HG02759 (cell line): ENCODE data around the gene PDE6G.
"Not testable (repeated sequence)": the region's sequence is repeated elsewhere in the genome, so short reads cannot be mapped to it uniquely, and the experiment has no call there.

Experiments
- ATAC-seq: cut with Tn5 transposase; IDR thresholded peaks from one replicate; pipeline ENCODE4 v1.9.1; 2021; ENCODE audit warnings: mild to moderate bottlenecking, moderate library complexity; ENCODE audit not compliant: unreplicated experiment

The PDE6G gene

DNA sequence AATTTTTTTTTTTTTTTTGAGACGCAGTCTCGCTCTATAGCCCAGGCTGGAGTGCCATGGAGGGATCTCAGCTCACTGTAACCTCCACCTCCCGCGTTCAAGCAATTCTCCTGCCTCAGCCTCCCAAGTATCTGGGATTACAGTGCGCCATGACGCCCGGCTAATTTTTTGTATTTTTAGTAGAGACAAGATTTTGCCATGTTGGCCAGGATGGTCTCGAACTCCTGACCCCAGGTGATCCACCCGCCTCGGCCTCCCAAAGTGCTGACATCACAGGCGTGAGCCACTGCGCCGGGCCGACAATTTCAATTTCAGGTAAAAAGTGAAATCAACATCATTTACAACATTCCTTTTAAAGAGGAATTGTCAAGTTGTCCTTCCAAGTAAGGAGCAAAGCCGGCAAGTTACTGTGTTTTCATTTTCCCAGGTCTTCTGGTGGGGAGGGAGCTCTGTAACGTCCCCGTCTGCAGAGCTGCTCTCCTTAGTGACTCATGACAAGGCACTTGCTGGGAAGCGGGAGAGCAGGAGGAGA lies 20.3 kb downstream of the PDE6G start:
- ATAC-seq, result no peak

DNA sequence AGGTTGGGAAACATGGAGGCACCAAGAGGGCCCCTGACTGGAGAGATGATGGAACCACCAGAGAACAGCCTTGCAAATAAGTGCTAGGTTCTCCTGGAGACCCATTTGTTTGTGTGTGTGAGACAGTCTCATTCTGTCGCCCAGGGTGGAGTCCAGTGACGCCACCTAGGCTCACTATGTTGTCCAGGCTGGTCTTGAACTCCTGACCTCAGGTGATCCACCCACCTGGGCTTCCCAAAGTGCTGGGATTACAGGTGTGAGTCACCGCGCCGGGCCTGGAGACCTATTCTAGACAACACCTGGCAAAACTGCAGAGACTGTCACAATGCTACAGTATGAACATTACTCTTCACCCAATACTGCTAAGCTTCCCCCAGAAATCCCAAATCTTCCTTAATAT lies 20.9 kb downstream of the PDE6G start:
- ATAC-seq, result no peak

DNA sequence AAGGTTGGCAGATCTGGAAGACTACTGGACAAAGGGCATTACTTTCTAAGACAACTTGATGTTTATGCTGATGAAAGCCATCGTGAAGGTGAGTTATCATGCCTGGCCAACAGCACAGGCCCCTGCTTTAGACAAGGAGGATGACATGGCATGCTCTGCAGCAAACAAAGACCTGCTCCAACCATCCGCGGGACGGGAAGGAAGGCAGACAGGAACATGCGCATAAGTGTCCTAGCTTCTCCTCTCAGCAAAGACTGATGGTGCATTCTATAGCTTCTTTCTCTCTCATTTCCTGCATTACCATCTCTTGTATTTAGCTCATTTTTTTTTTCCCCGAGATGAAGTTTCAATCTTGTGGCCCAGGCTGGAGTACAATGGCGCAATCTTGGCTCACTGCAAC lies 24.9 kb downstream of the PDE6G start:
- no peak for ATAC-seq

DNA sequence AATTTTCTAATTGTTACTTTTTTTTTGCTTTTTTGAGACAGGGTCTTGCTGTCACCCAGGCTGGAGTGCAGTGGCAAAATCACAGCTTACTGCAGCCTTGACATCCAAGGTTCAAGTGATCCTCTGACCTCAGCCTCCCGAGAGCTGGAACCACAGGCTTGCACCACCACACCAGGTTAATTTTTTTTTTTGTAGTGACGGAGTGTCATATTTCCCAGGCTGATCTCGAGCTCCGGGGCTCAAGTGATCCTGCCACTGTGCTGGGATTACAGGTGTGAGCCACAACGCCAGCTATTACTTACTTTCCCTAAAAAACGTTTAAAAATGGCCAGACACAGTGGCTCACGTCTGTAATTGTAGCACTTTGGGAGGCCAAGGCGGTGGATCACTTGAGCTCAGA lies 26.1 kb downstream of the PDE6G start:
- no peak for ATAC-seq

DNA sequence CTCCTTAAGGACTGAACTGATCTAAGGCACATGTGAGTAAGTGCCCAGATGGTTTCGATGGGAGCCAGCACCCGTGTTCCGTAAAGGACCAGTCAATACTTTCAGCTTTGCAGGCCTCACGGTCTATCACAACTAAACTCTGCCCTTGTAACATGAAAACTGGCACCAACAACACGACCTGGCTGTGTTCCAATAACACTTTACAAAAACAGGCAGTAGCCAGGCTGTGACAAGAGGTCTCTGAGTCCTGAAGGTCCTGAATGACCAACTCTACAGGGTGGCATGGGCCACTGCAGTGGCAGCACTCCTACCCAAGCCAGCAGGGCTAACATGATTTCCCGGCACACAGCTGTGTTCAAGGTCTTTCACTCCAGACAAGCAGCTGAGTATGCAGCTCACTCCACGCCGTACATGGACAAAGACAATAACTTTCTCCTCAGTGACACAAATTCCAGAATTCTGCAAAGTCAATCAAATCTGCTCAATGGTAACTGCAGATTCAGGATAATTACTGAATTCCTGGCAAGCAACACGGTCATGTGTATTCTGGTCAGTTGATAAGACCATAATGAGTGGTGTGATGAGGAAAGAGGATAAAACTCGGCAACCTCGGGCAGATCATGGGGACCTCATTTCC lies 34.7 kb downstream of the PDE6G start:
- no peak for ATAC-seq

DNA sequence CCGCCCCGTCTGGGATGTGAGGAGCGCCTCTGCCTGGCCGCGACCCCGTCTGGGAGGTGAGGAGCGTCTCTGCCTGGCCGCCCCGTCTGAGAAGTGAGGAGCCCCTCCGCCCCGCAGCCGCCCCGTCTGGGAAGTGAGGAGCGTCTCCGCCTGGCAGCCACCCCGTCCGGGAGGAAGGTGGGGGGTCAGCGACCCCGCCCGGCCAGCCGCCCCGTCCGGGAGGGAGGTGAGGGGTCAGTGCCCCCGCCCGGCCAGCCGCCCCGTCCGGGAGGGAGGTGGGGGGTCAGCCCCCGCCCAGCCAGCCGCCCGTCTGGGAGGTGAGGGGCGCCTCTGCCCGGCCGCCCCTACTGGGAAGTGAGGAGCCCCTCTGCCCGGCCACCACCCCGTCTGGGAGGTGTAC lies 38.0 kb downstream of the PDE6G start:
- not testable (repeated sequence) for ATAC-seq

DNA sequence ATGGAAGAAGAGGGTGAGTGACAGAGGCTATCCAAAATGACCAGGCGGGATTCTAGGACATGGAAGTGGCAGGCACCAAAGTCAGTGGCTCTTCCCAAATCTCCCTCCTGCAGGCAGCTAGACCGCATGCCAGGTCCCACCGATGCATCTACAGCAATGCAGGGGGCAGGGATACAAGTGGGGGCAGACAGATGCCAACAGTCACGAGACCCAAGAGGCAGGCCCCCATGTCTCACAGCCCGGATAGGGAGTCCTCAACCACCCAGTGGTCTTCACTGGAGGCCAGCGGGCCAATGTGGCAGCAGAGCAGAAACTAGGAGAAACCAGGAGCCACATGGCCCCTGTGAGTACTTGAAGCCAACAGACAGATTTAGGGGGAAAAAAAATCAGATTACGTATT lies 39.5 kb downstream of the PDE6G start:
- ATAC-seq, result no peak

DNA sequence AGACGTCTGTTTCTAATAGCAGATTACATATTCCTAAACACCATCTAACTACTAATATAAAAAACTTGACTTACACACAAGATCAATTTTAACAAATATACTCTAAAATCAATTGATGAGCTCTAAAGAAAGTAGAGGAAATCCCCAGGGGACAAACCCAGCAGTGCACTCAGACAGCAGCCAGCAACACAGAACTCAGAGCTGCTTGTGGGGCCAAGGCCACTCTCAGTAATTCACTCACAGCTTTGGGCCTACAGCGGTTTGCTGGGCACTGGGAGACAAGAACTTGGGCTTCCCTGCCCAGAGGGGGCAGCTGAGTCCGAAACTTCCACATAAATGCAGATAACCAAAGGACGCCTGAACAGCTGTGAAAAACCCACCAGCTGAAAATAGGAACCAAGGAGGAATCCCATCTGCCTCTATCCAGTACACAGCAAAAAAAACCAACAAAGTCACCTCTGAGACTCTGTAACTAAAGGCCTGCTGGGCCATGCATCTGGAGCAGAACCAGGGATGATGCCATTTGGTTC lies 40.9 kb downstream of the PDE6G start:
- no peak for ATAC-seq

DNA sequence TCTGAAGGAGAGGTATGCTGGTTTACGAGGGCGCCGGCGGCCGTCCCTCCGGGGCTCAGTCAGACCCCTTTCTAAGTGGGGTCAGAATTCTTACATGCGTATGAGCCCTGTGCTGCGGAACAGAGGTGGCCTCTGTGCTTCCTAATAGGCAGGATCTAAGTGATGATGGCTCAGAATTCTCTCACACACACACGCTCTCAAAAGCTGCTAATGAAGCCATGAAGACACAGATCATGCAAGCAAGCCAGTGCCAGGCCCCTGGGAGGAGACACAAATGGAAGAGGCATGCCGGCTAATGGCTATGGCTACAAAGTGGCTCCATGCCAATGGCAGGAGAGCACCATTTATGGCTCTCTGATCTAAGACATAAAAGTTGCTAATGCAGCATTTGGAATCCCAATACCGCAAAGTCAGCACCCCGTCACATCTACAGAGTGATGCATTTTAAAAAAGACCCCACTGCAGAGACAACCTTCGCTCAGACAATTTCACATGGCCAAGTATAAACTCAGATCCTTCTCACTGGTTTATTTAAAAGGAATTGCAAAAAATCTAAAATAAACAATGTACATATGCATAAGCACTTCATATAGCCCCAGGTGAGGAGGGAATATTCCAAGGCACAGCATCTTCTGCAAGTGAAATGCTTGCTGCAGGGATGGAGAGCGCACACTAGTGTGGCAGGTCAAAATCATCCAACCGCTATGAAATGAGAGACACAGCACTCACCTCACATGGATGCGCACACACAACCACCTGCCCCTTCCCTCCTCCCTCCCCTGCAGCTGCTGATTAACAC lies 44.0 kb downstream of the PDE6G start:
- ATAC-seq, result no peak

DNA sequence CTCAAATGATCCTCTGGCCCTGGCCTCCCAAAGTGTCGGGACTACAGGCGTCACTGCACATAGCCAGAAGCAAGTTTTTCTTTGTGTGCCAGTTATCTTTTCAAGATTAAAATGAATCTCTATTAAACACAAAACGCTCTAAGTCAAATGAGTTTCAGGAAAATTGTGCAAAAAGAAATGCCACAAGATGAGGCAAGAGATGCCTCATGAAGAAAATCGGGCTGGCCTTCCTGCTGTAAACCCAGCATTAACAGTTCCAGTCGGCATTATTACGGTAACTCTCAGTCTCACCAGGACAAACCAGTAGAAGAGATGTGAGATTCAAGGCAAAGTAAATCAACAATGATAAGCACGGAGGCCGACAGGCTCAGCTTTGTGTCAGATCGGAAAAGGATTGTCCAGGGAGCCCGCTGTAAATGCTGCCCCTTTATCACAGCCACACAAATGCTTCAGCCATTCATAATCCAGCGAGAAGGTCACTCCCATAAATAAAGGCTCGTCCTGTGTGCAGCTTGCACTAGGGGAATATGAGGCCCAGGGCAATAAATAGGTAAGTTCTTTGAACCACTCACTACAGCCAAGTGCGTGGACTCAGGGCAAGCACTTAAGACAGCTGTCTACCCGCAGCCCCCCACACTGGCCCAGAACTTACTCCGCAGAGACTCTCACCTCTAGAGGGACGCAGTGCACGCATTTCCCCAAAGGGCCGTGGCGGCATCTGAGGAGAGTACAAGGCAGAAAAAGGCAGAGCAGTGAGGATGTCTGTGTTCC lies 46.6 kb downstream of the PDE6G start:
- ATAC-seq, result no peak

DNA sequence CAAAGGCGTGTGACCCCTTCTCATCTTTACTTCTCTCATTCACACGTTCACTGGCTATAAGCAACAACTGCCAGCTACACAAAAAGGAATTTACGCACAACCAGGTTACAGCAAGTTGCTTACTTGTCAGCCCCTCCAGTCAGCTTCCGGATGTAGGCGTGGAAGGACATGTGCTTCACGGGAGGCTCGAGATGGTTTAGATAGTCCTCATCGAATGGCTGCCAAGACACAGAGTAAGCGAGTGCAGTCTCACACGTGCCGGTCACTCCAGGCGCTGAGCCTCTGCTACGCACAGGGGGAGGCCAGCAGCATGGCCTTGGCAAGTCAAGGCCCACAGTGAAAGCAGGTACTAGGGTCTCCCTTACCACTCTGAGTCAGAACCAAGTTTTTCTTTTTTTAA lies 47.7 kb downstream of the PDE6G start:
- ATAC-seq, result no peak

DNA sequence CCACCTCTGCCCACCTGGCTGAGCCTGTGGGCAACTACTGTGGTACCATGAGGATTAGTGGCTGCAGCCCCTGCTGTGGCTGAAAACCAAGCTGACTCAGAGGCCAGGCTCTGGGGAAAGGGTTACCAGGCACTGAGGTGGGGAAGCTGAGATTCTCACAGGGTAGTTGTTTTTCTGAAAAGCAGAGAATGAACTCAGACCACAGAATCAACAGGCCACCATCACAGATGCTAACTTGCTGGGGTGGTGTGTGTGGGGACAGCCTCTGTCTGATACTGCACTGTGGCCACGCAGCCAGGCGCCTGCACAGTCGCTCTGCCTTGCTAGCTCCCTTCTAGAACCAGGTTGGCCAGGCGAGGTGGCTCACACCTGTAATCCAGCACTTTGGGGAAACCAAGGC lies 48.3 kb downstream of the PDE6G start:
- no peak for ATAC-seq

DNA sequence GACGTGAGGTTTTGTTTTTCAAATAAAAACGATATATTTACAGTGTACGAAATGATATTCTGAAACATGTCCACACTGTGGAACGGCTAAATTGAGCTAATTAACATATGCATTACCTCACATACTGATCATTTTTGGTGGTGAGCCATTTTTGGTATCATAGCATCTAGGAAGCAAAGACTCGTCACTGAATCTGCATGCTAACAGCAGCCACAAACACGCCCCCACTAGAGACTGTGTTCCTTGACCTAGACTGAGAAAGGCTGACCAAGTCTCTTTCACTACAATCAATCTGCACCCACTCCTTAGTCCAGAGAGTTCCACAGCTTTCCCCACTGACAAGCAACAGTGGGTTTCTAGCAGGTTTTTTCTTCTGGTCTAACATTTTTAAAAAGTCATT lies 48.9 kb downstream of the PDE6G start:
- no peak for ATAC-seq

DNA sequence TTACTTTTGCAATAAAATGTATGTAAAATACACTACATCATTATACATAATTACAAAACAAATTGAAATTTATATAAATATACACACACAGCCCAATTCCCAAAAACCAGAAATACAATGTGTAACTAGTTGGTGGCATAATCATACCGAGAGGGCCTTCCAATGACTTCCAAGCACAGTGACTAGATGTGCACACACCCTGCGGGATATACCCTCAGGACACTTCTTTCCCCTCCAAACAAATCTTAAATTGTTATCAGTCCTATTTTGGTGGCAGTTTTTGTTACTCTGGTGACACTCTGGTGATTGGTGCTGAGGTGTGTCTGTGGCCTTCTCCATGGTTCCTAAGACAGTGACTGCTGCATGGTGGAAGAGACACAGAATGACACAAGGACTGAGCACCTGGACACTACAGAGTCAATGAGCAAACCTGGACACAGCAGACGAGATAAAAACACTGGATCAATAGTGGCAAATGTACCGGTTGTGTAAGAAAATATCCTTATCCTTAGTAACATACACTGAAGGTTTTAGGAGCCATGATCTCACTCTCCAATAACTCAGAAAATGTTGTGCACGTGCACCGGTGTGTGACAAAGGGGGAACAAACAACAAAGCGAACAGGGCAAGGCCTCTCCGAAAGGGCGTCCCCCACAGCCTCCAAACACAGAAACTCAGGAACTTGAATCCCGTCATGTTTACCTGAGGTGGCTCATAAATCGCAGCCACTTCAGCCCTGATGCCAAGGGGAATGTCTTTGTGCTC lies 52.3 kb downstream of the PDE6G start:
- no peak for ATAC-seq

DNA sequence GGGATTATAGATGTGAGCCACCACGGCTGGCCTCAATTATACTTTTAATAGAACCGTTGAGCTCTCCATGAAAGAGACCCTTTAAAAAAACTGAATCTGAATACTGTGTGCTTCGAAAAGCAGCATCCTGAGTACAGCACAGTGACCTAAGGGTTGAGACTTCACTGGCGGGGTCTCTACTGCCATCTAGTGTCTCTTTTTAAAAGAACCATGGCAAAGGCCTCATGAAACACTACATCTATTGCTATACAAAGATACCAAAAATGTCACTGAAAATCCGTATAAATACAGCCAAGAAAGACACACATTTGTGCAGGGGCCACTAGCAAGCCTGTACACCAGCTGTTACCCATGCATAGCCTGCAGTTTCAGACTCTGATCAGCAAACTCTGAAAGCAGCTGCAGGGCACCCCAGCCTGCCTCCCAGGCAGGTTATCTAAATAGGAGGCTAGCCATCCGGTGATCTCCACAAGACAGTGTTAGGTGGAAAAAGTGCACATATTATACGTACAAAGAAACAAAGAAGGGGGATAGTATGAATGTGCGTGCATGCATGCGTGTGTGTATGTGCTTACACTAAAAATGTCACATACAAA lies 54.7 kb downstream of the PDE6G start:
- ATAC-seq, result no peak
